ENCODE data around the gene SMARCC2. TPM values are rescaled to one million over a fixed set of nuclear protein-coding genes. Genes with fewer than 3 reads are reported as not detected.
A peak's percentile ranks its signal among the peaks of the same experiment; 100 is the strongest.

SMARCC2 gene
- 10 to 100 TPM; 80.1 to 84.2 TPM for total RNA-seq

GRCh38 chr12:56189099-56189917 lies at the start of gene SMARCC2:
Gene SMARCC2, minus strand, starts transcription at chr12:56189483. Its CDS starts 22 bp downstream, at chr12:56189461.
- Histone ChIP-seq H3K36me3 (no peaks in the 10 kb centered on the region), H3K27me3 (no peaks in the 10 kb centered on the region), H3K27ac (peak within 1 kb of the TSS; percentile 95), H3K4me3 (peak within 1 kb of the TSS; percentile 78), H3K9ac (ENCODE audit: low read depth in 2 of 2, low read length in 2 of 2) (peak within 1 kb of the TSS; percentile 88 to 94), H3K9me3 (no peaks in the 10 kb centered on the region), H3K4me1 (peaks cover 13% of the 10 kb centered on the region)
- intact Hi-C loops (cut with DNase I), result loop anchor here (2.0 kb wide), 1 partner anchor 65 kb away; no protein-coding TSS in a partner anchor
- TF ChIP-seq, protein P1, sequence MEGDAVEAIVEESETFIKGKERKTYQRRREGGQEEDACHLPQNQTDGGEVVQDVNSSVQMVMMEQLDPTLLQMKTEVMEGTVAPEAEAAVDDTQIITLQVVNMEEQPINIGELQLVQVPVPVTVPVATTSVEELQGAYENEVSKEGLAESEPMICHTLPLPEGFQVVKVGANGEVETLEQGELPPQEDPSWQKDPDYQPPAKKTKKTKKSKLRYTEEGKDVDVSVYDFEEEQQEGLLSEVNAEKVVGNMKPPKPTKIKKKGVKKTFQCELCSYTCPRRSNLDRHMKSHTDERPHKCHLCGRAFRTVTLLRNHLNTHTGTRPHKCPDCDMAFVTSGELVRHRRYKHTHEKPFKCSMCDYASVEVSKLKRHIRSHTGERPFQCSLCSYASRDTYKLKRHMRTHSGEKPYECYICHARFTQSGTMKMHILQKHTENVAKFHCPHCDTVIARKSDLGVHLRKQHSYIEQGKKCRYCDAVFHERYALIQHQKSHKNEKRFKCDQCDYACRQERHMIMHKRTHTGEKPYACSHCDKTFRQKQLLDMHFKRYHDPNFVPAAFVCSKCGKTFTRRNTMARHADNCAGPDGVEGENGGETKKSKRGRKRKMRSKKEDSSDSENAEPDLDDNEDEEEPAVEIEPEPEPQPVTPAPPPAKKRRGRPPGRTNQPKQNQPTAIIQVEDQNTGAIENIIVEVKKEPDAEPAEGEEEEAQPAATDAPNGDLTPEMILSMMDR (IDR thresholded peaks at IDR 0.05), result peak; percentile 56
- DNase-seq, result peak; percentile 94

- no peak for DNase-seq
- intact Hi-C loops (cut with DNase I), result no loop called here
- no peaks in the 10 kb centered on the region for H3K27me3 ChIP-seq
- no peak overlapping the region for H3K27ac ChIP-seq
- TF ChIP-seq, protein P1 (IDR thresholded peaks at IDR 0.05), result no peak
- no peaks in the 10 kb centered on the region for H3K9me3 ChIP-seq
- no peaks in the 10 kb centered on the region for H3K4me1 ChIP-seq
- H3K9ac ChIP-seq (ENCODE audit: low read depth in 2 of 2, low read length in 2 of 2), result no peak overlapping the region
- no peak overlapping the region for H3K4me3 ChIP-seq
- no peaks in the 10 kb centered on the region for H3K36me3 ChIP-seq
These were observed 48.3 kb upstream of the SMARCC2 start for GRCh38 chr12:56237552-56237951.

DNA sequence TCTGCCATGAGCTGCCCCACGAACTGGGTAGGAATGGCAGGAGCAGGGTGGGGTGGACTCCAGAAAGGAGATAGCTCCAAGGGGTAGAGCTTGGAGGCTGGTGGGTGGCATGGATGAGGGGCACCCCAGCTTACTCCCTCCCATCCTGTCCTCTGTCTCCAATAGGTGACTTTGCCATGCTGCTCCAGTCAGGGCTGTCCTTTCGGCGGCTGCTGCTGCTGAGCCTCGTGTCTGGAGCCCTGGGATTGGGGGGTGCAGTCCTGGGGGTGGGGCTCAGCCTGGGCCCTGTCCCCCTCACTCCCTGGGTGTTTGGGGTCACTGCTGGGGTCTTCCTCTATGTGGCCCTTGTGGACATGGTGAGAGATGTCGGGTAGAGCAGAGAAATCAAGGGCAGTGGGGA lies 47.7 kb upstream of the SMARCC2 start:
- no peaks in the 10 kb centered on the region for H3K27me3 ChIP-seq
- TF ChIP-seq, protein P1 (IDR thresholded peaks at IDR 0.05), result no peak
- intact Hi-C loops (cut with DNase I), result no loop called here
- no peak overlapping the region for H3K9ac ChIP-seq (ENCODE audit: low read depth in 2 of 2, low read length in 2 of 2)
- no peaks in the 10 kb centered on the region for H3K9me3 ChIP-seq
- no peak for DNase-seq
- no peaks in the 10 kb centered on the region for H3K36me3 ChIP-seq
- no peak overlapping the region for H3K4me3 ChIP-seq
- no peak overlapping the region for H3K27ac ChIP-seq
- no peaks in the 10 kb centered on the region for H3K4me1 ChIP-seq

DNA sequence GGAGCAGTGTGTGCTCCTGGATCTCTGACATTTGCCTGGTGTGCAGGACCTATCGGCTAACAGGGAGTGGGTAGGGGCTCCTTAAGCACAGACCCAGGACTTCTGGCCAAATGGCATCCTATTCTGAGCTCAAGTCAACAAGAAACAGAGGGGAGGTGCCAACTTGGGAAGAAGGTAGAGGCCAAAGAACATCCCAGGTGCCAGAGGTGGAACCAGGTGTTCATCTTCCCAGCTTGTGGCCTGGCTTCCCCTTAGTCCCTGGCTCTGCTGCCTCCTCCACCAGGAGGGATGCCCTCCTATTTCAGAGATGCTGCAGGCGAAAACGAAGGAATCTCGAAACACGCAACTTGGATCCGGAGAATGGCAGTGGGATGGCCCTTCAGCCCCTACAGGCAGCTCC lies 46.8 kb upstream of the SMARCC2 start:
- no peak for DNase-seq
- no peak overlapping the region for H3K4me3 ChIP-seq
- H3K9me3 ChIP-seq, result no peaks in the 10 kb centered on the region
- TF ChIP-seq, protein P1 (IDR thresholded peaks at IDR 0.05), result no peak
- H3K27ac ChIP-seq, result no peak overlapping the region
- no peaks in the 10 kb centered on the region for H3K4me1 ChIP-seq
- no peaks in the 10 kb centered on the region for H3K36me3 ChIP-seq
- H3K27me3 ChIP-seq, result no peaks in the 10 kb centered on the region
- intact Hi-C loops (cut with DNase I), result no loop called here
- H3K9ac ChIP-seq (ENCODE audit: low read depth in 2 of 2, low read length in 2 of 2), result no peak overlapping the region

DNA sequence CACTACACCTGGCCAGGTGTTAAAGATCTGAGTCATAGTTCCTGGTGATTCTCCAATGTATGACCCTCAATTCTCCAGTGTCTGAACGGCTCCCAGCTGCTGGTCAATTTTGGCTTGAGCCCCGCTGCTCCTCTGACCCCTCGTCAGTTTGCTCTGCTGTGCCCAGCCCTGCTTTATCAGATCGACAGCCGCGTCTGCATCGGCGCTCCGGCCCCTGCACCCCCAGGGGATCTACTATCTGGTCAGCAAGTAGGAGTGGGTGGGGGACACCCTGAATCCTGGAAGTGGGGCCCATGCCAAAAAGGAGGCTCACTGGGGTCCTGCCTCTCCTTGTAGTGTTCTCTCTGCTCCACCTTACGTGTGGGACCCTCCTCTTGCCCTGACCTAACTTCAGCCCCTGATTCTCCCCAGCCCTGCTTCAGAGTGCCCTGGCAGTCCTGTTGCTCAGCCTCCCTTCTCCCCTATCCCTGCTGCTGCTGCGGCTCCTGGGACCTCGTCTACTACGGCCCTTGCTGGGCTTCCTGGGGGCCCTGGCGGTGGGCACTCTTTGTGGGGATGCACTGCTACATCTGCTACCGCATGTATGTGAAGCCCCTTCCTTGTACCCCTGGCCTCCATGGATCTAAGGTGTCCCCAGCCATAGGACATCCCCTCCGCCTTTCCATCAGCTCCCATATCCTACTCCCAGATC lies 45.6 kb upstream of the SMARCC2 start:
- intact Hi-C loops (cut with DNase I), result no loop called here
- H3K9me3 ChIP-seq, result no peaks in the 10 kb centered on the region

More for the DNA sequence above, 45.6 kb upstream of the SMARCC2 start:
- no peaks in the 10 kb centered on the region for H3K36me3 ChIP-seq
- no peak overlapping the region for H3K4me3 ChIP-seq
- H3K27ac ChIP-seq, result no peak overlapping the region
- H3K4me1 ChIP-seq, result no peaks in the 10 kb centered on the region
- TF ChIP-seq, protein P1 (IDR thresholded peaks at IDR 0.05), result no peak
- DNase-seq, result no peak
- H3K9ac ChIP-seq (ENCODE audit: low read depth in 2 of 2, low read length in 2 of 2), result no peak overlapping the region
- no peaks in the 10 kb centered on the region for H3K27me3 ChIP-seq
